GM12878 (cell line): ENCODE measurements around the gene GEMIN5. TPM values are rescaled to one million over a fixed set of nuclear protein-coding genes. Genes with fewer than 3 reads are reported as not detected.

ENCODE experiments used
- BMI1 ChIP-seq: fragments of 450-650 bp; IDR thresholded peaks from 2 replicates; pipeline ENCODE4 v1.6.1; 2016; ENCODE audit warnings: mild to moderate bottlenecking, moderate library complexity, borderline replicate concordance
- IRF3 ChIP-seq: fragments of 450-650 bp; IDR thresholded peaks from 2 replicates; pipeline ENCODE4 v1.6.1; 2014; ENCODE audit warnings: mild to moderate bottlenecking
- NBN ChIP-seq: fragments of 450-650 bp; IDR thresholded peaks from 2 replicates; pipeline ENCODE4 v1.6.1; 2016
- PBX3 ChIP-seq: IDR thresholded peaks from 2 replicates; pipeline ENCODE4 v1.6.1; 2011; ENCODE audit warnings: mild to moderate bottlenecking, low read depth, low read length, moderate library complexity; ENCODE audit not compliant: insufficient replicate concordance
- polyA plus RNA-seq, 11 experiments: library from polyadenylated mRNA; depleted of rRNA in 4 of 11; unstranded in 6 of 11; stranded (reverse) in 5 of 11; fragments of >200 nt; fragmentation: Nextera tagmentation in 4 of 11; fragmentation: Illumina TruSeq in 1 of 11; extraction: Ambion mirVana in 4 of 11; extraction: Trizol in 1 of 11; gene quantifications; 1 replicate in 1 of 11; 2 replicates in 10 of 11; pipeline versions ENCODE4 v1.2.1 to v1.2.3, GENCODE V29; 2011 to 2016; ENCODE audit warnings: inconsistent platforms in 2 of 11, missing spikeins in 2 of 11, low read depth in 1 of 11
- total RNA-seq, 4 experiments: library from RNA; depleted of rRNA in 3 of 4; stranded (reverse); fragments of >200 nt in 3 of 4; fragmentation: Illumina TruSeq in 1 of 4; extraction: Trizol in 1 of 4; gene quantifications; 2 replicates each; pipeline versions ENCODE4 v1.2.1 to v1.2.3, GENCODE V29; 2013 to 2021
- TF ChIP-seq, protein P1 (sequence below): fragments of 450-650 bp; IDR thresholded peaks from 2 replicates; pipeline ENCODE4 v1.6.1; 2016; ENCODE audit warnings: mild to moderate bottlenecking
- TF ChIP-seq, protein P2 (sequence below): fragments of 450-650 bp; IDR thresholded peaks from 2 replicates; pipeline ENCODE4 v1.6.1; 2017; ENCODE audit warnings: mild to moderate bottlenecking
- TF ChIP-seq, protein P3 (sequence below): fragments of 450-650 bp; IDR thresholded peaks from 2 replicates; pipeline ENCODE4 v1.6.1; 2016; ENCODE audit warnings: mild to moderate bottlenecking, moderate library complexity, borderline replicate concordance

The GEMIN5 gene
- total and polyA plus RNA-seq, 10 of the 15 experiments (the other 5 are each of a cell fraction or from before 2014, with no cell fraction given): 6.3 to 29.8 (median 23.3) TPM

DNA sequence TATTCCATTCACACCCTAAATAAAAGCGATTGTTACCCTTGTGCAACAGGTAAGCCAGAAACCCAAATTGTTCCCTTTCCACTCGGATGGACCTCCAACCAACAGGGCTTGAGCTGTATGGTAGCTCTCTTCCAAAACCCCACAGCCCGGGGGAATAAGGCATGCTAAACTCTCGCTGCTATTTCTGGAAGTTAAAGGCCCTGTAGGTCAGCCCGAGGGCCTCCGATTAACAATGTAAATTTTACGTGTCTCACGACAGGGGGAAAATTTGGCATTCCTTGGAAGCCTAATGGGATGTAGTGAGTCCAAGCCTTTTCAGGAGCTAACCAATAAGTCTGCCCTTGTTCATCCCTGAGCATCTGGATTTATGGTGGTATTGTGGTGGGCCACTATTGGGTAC is 53.6 kb downstream of the GEMIN5 start (continued):
- TF ChIP-seq, protein P1, sequence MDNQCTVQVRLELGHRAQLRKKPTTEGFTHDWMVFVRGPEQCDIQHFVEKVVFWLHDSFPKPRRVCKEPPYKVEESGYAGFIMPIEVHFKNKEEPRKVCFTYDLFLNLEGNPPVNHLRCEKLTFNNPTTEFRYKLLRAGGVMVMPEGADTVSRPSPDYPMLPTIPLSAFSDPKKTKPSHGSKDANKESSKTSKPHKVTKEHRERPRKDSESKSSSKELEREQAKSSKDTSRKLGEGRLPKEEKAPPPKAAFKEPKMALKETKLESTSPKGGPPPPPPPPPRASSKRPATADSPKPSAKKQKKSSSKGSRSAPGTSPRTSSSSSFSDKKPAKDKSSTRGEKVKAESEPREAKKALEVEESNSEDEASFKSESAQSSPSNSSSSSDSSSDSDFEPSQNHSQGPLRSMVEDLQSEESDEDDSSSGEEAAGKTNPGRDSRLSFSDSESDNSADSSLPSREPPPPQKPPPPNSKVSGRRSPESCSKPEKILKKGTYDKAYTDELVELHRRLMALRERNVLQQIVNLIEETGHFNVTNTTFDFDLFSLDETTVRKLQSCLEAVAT: no peak
- TF ChIP-seq BMI1 (no peak), PBX3 (no peak), IRF3 (no peak), NBN (no peak)
- TF ChIP-seq, protein P2, sequence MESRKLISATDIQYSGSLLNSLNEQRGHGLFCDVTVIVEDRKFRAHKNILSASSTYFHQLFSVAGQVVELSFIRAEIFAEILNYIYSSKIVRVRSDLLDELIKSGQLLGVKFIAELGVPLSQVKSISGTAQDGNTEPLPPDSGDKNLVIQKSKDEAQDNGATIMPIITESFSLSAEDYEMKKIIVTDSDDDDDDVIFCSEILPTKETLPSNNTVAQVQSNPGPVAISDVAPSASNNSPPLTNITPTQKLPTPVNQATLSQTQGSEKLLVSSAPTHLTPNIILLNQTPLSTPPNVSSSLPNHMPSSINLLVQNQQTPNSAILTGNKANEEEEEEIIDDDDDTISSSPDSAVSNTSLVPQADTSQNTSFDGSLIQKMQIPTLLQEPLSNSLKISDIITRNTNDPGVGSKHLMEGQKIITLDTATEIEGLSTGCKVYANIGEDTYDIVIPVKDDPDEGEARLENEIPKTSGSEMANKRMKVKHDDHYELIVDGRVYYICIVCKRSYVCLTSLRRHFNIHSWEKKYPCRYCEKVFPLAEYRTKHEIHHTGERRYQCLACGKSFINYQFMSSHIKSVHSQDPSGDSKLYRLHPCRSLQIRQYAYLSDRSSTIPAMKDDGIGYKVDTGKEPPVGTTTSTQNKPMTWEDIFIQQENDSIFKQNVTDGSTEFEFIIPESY: no peak
- TF ChIP-seq, protein P3, sequence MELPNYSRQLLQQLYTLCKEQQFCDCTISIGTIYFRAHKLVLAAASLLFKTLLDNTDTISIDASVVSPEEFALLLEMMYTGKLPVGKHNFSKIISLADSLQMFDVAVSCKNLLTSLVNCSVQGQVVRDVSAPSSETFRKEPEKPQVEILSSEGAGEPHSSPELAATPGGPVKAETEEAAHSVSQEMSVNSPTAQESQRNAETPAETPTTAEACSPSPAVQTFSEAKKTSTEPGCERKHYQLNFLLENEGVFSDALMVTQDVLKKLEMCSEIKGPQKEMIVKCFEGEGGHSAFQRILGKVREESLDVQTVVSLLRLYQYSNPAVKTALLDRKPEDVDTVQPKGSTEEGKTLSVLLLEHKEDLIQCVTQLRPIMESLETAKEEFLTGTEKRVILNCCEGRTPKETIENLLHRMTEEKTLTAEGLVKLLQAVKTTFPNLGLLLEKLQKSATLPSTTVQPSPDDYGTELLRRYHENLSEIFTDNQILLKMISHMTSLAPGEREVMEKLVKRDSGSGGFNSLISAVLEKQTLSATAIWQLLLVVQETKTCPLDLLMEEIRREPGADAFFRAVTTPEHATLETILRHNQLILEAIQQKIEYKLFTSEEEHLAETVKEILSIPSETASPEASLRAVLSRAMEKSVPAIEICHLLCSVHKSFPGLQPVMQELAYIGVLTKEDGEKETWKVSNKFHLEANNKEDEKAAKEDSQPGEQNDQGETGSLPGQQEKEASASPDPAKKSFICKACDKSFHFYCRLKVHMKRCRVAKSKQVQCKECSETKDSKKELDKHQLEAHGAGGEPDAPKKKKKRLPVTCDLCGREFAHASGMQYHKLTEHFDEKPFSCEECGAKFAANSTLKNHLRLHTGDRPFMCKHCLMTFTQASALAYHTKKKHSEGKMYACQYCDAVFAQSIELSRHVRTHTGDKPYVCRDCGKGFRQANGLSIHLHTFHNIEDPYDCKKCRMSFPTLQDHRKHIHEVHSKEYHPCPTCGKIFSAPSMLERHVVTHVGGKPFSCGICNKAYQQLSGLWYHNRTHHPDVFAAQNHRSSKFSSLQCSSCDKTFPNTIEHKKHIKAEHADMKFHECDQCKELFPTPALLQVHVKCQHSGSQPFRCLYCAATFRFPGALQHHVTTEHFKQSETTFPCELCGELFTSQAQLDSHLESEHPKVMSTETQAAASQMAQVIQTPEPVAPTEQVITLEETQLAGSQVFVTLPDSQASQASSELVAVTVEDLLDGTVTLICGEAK: no peak
